GM21619 (cell line): ENCODE measurements around the gene ZCWPW1.
A peak's percentile ranks its signal among the peaks of the same experiment; 100 is the strongest.
"Not testable (repeated sequence)": the region's sequence is repeated elsewhere in the genome, so short reads cannot be mapped to it uniquely, and the experiment has no call there.

Source experiments
- ATAC-seq: cut with Tn5 transposase; IDR thresholded peaks from one replicate; pipeline ENCODE4 v1.9.1; 2021; ENCODE audit not compliant: unreplicated experiment

ZCWPW1 gene

GRCh38 chr7:100455206-100455605 is 26.7 kb upstream of the ZCWPW1 start:
- no peak for ATAC-seq

GRCh38 chr7:100453854-100454253 is 25.4 kb upstream of the ZCWPW1 start:
- not testable (repeated sequence) for ATAC-seq

GRCh38 chr7:100452513-100452912 is 24.0 kb upstream of the ZCWPW1 start:
- ATAC-seq = no peak

DNA sequence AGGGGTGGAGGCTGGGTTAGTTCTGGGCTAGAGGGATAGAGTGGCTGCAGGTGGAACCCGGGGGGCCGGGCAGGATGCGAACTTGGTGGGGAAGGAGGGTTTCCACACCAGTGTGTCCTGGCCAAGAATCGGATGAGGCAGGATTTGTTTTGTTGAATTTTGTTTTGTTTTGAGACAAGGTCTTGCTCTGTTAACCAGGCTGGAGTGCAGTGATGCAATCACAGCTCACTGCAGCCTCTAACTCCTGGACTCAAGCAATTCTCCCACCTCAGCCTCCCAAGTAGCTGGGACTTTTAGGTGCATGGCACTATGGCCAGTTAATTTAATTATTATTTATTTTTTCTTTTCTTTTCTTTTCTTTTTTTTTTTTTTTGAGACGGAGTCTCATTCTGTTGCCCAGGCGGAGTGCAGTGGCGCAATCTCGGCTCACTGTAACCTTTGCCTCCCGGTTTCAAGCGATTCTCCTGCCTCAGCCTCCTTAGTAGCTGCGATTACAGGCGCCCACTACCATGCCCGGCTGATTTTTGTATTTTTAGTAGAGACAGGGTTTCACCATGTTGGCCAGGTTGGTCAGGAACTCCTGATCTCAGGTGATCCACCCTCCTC is 20.8 kb upstream of the ZCWPW1 start:
- ATAC-seq = no peak

DNA sequence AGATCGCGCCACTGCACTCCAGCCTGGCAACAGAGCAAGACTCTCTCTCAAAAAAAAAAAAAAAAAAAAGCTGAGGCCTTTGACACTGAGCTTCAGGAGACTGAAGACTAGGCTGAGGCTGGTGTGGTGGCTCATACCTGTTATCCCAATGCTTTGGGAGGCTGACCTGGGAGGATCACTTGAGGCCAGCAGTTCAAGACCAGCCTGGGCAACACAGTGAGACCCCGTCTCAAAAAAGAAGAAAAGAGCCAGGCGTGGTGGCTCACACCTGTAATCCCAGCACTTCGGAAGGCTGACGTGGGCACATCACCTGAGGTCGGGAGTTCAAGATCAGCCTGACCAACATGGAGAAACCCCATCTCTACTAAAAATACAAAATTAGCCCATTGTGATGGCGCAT is 18.9 kb upstream of the ZCWPW1 start:
- not testable (repeated sequence) for ATAC-seq

GRCh38 chr7:100446040-100446439 is 17.5 kb upstream of the ZCWPW1 start:
- no peak for ATAC-seq

DNA sequence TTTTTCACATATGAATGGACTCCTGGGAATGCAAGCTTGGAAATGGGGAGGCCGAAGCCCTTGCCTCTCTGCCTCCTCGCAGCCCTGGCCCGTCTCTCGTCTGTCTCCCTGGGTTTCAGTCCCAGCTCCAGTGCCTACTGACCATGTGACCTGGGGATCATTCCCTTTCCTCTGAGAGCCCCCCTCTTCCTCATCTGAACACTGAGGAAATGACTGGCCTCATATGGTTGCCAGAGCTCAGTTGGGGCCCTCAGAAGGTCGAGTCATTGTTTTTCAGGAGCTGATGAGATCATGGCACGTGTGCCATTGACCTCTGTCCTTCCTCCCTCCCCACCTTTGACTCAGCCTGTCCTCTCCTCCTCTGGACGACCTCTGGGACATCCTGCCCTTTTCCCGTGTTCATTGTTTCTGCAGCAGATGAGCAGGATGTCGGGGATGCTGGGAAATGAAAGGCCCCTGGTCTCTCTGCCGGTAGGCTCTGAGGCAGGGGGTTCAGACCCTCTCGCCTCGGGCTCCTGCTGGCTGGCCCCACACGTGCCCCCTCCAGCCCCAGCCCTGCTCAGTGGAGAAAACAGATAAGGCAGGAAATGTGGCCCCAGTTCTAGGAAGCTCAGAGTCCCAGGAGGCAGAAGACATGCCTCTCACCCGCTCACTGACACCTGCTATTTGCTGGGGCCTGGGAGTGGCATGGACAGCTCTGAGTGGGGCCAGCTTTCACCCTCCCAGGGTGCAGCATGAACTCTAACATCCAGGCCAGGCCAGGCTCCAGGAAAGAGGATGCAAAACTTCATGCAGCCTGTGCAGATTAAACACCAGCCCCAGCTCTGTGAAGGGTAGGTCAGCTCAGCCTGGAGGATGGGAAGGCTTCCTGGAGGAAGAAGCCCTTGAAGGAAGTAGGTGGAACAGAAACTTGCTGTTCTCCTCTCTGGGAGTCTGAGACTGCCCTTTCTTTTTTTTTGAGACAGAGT is 16.1 kb upstream of the ZCWPW1 start:
- ATAC-seq = no peak

DNA sequence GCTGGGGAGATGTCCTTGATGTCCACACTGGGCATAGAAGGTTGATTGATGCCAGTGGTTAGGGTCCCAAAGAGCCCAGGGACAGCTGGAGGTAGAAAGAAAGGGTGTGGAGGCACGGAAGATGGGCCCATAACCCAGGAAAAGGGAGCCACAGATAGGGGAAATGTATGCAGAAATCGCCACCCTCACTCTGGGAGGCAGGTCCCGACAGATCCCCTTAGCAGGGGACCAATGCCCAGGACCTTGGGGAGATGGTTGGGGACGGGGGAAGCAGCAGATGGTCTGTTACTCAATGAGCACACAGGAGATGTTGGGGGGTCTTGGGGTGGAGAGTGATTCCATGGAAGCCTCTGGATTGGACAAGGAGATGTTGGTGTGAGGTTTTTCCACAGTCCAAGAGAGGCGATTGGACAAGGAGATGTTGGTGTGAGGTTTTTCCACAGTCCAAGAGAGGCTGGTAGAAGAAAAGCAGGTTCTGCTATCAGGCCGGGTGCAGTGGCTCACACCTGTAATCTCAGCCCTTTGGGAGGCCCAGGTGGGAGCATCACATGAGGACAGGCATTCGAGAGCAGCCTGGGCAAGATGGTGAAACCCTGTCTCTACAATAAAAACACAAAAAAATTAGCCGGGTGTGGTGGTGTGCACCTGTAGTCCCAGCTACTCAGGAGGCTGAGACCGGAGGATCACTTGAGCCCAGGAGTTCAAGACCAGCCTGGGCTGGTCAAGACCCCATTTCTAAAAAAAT is 14.8 kb upstream of the ZCWPW1 start:
- ATAC-seq = no peak

GRCh38 chr7:100441641-100442535 is 13.4 kb upstream of the ZCWPW1 start:
- ATAC-seq = no peak

GRCh38 chr7:100439244-100439643 is 10.7 kb upstream of the ZCWPW1 start:
- ATAC-seq = not testable (repeated sequence)

- not testable (repeated sequence) for ATAC-seq
Measured at GRCh38 chr7:100438731-100439130, 10.2 kb upstream of the ZCWPW1 start.

DNA sequence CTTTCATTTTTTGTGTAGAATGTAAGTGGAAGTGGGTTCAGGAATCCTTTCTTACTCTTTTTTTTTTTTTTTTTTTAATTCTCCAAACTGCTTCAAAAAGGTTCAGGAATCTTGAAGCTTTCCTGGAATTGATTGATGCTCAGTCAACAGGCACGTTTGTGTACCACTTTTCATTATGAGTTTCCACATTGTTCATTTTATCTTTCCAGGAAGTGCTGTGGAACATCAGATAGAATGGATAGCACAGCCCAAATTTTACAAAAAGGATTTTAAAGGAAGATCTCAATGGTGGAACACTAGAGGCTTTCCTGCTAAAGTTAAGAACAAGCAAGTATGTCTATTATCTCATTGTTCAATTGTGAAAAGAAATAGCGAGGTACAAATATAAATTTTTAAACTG is 9.7 kb upstream of the ZCWPW1 start:
- ATAC-seq = no peak

GRCh38 chr7:100437150-100438100 is 8.9 kb upstream of the ZCWPW1 start:
- no peak for ATAC-seq

DNA sequence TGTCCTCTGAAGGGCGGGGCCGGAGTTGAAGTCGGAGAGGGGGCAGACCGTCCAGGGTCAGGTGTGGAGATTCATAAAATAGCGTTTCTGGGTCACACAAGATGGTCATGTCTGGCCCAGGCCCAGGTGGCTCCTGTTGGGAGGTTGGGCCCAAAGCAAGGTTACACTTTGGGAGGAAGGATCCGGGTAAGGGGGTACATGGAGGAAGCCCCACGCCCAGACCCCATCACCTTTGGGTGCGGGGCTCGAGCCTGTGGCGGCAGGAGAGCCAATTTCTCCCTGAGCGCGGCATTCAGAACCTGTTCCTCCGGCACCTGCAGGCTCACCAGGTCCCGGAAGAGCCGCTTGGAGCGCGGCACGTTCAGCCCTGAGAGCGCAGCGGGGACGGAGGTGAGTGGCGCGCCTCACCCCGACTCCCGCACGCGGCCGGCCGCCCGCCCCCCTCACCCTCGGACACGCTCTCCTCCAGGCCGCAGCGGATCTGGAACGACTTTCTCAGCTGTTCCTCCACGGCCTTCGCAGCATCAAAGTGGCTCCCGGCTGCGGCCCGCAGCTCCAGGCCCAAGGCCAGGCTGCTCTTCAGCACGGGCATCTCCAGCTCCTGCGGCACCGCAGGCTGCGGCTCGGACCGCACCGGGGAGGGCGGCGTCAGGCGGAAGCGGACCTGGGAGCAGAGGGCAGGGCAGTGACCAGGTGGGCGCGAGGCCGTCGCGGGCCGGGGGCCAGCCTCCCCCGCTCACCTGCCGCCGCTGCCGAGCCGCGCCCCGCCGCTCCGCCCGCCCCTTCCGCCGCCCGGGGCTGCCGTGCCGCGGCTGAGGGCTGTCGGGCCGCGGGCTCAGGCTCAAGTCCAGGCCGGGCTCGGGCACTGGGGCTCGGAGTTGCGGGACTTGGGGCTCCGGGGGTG is 7.2 kb upstream of the ZCWPW1 start:
- ATAC-seq = peak; percentile 35

DNA sequence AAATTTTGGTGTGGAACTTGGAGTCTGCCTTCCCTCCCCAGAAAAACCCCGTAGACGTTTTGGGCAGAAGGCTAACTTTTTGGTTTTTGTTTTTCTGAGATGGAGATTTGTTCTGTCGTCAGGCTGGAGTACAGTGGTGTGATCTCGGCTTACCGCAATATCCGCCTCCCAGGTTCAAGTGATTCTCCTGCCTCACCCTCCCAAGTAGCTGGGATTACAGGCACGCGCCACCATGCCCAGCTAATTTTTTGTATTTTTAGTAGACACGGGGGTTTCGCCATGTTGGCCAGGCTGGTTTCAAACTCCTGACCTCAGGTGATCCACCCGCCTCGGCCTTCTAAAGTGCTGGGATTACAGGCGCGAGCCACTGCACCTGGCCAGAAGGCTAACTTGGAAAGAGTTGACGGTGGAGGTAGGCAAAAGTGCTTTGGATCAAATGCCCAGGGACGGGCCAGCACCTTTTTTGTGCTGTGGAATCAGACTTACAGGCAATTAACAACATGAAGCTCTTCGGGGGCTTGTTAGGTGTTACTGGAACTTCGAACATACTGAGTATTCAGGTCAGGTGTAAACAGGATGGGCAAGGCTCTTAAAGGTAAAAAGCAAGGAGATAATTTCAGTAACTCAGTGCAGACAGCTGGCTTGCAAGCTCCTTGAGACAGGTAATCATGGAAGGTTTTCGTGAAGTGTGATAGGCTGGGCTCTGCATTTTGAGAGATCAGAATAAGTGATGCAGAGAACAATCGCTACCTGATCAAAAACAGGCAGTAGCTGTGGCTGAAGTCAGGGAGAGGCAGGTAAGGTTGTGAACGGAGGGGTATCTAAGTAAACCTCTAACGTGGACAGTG is 6.0 kb upstream of the ZCWPW1 start:
- ATAC-seq = no peak

- no peak for ATAC-seq
Measured at GRCh38 chr7:100433592-100434296, 5.2 kb upstream of the ZCWPW1 start.

GRCh38 chr7:100433276-100433591 is 4.7 kb upstream of the ZCWPW1 start:
- no peak for ATAC-seq
